Right lobe of liver (tissue), 4 donors: Measurements from ENCODE around the gene SPEM3.

Source experiments
- POLR2A ChIP-seq: fragments of 450-650 bp; IDR thresholded peaks from one replicate; pipeline ENCODE4 v1.6.1; 2017; ENCODE audit warnings: antibody characterized with exemption, mild to moderate bottlenecking
- TF ChIP-seq, protein P1 (sequence below), 4 donors: fragments of 200-600 bp in 3 of 4; fragments of 450-650 bp in 1 of 4; IDR thresholded peaks; one replicate each; pipeline versions ENCODE4 v1.5.1 to v1.8.0; 2016 to 2022; ENCODE audit warnings: antibody characterized with exemption in 4 of 4, mild to moderate bottlenecking in 2 of 4
- donor health status: DM: no; HTN: no; CAD: no.
- donor health status: DM: no; HTN: no; CAD: no.
- donor health status: DM: no; HTN: yes; CAD: no.

GRCh38 chr17:7459961-7460545 lies 31.4 kb downstream of the SPEM3 start:
- TF ChIP-seq, protein P1, sequence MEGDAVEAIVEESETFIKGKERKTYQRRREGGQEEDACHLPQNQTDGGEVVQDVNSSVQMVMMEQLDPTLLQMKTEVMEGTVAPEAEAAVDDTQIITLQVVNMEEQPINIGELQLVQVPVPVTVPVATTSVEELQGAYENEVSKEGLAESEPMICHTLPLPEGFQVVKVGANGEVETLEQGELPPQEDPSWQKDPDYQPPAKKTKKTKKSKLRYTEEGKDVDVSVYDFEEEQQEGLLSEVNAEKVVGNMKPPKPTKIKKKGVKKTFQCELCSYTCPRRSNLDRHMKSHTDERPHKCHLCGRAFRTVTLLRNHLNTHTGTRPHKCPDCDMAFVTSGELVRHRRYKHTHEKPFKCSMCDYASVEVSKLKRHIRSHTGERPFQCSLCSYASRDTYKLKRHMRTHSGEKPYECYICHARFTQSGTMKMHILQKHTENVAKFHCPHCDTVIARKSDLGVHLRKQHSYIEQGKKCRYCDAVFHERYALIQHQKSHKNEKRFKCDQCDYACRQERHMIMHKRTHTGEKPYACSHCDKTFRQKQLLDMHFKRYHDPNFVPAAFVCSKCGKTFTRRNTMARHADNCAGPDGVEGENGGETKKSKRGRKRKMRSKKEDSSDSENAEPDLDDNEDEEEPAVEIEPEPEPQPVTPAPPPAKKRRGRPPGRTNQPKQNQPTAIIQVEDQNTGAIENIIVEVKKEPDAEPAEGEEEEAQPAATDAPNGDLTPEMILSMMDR (IDR thresholded peaks at IDR 0.05): no peak
- TF ChIP-seq POLR2A: no peak
